Liver (tissue), 3 donors: Measurements from ENCODE around the gene NTM.

Experiments used
- CTCF ChIP-seq: fragments of 150-350 bp; IDR thresholded peaks from 2 replicates; pipeline ENCODE4 v1.5.1; 2017; ENCODE audit warnings: improper control_type of control experiment, low read depth, low read length; ENCODE audit not compliant: missing input control
- REST ChIP-seq: IDR thresholded peaks from 2 replicates; pipeline ENCODE4 v1.6.1; 2016; ENCODE audit warnings: antibody characterized with exemption, mild to moderate bottlenecking
- TAF1 ChIP-seq: conservative IDR thresholded peaks from 2 replicates; pipeline ENCODE4 v1.6.1; 2016; ENCODE audit warnings: antibody characterized with exemption, mild to moderate bottlenecking
- donor health status: healthy.
- donor health status: healthy.

GRCh38 chr11:131687291-131688047 is 317.1 kb downstream of the NTM start:
- TF ChIP-seq TAF1 = no peak
- TF ChIP-seq CTCF = no peak
- no peak for TF ChIP-seq REST
